ENCODE measurements around the gene CHERP.
A peak's percentile ranks its signal among the peaks of the same experiment; 100 is the strongest.
"Not testable (repeated sequence)": the region's sequence is repeated elsewhere in the genome, so short reads cannot be mapped to it uniquely, and the experiment has no call there.

The CHERP gene

GRCh38 chr19:16472992-16473391 is 69.2 kb downstream of the CHERP start:
- DNase-seq: no peak

- not testable (repeated sequence) for DNase-seq
Measured at GRCh38 chr19:16472559-16472899, 69.7 kb downstream of the CHERP start.

DNA sequence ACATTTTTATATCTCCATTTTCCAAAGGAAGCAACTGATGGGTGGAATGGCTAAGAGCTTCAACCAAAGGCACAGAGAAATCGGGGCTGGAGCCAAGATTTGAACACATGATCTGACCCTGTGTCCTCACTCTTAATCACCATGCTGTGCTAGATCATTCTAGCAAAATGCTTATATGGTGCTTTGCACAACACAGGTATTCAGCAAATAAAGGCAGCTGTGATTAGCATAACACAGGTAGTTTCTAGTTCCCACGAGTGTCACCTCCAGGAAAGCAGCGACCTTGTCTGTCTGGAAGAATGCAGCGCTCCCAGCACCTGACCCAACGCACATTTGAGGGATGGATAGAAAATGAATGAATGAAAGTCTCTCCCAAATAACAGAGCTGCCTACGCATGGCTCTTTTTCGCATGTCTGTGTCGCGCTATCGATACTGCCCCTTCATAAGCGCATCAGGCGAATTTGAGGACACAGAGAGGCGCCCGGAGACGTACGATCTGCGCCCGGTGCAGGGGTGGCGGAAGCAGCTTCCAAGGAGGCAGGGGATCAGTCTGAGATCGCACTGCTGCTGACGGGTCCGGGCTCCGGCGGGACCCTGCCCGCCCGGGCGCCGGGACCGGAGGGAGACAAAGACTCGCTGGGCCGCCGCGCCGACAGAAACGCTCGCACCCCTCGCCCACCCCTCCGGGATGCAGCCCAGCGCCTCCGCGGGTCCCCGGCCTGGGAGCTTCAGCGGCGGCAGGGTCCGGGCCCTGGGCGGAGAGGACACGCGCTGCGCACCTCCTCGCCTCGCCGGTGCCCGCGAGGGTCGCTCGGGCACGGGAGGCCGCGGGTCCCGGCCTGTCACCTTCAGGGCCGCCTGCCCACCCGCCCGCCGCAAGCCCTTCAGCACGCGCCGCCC is 71.1 kb downstream of the CHERP start:
- DNase-seq: peak in 4 of 14 donors; percentile 14 to 59 (median 32)

- DNase-seq: no peak
Measured at GRCh38 chr19:16470541-16470910, 71.7 kb downstream of the CHERP start.
